GM12864 (cell line): ENCODE results near the gene IMPACT.

Source experiments
- DNase-seq: peaks from one replicate; pipeline ENCODE4 v3.0.0-alpha.2; 2011; ENCODE audit warnings: low read depth
- H3K4me3 ChIP-seq: 2 replicates; pipeline ENCODE4 v1.5.1; 2011; ENCODE audit warnings: mild to moderate bottlenecking, low read depth, low read length, control low read depth
- CTCF ChIP-seq: IDR thresholded peaks from 2 replicates; pipeline ENCODE4 v1.5.1; 2011; ENCODE audit warnings: low read depth, mild to moderate bottlenecking, moderate library complexity, low read length, control low read depth, inconsistent platforms; ENCODE audit errors: missing control alignments

The IMPACT gene

GRCh38 chr18:24460388-24460787 lies 33.9 kb downstream of the IMPACT start, which contains the start of gene HRH4:
HRH4 (plus strand) TSS chr18:24460637; CDS start chr18:24460729, 92 bp downstream.
- DNase-seq, result no peak
- H3K4me3 ChIP-seq, result no peak within 1 kb of the TSS
- no peak for TF ChIP-seq CTCF

- no peak overlapping the region for H3K4me3 ChIP-seq
- TF ChIP-seq CTCF, result no peak
- DNase-seq, result no peak
Observed at GRCh38 chr18:24461996-24462395, 35.5 kb downstream of the IMPACT start.

- no peak for TF ChIP-seq CTCF
- no peak overlapping the region for H3K4me3 ChIP-seq
- no peak for DNase-seq
Observed at GRCh38 chr18:24462838-24463775, 36.6 kb downstream of the IMPACT start.

- TF ChIP-seq CTCF, result no peak
- no peak for DNase-seq
- H3K4me3 ChIP-seq, result no peak overlapping the region
Observed at GRCh38 chr18:24465486-24465885, 39.0 kb downstream of the IMPACT start.

GRCh38 chr18:24466771-24467170 lies 40.3 kb downstream of the IMPACT start:
- TF ChIP-seq CTCF, result no peak
- DNase-seq, result no peak

GRCh38 chr18:24470022-24470618 lies 43.6 kb downstream of the IMPACT start:
- no peak for TF ChIP-seq CTCF

More at GRCh38 chr18:24466771-24467170, 40.3 kb downstream of the IMPACT start:
- H3K4me3 ChIP-seq, result no peak overlapping the region

More at GRCh38 chr18:24470022-24470618, 43.6 kb downstream of the IMPACT start:
- DNase-seq, result no peak
- H3K4me3 ChIP-seq, result no peak overlapping the region
